ENCODE data around the gene INTS11. TPM values are rescaled to one million over a fixed set of nuclear protein-coding genes. Genes with fewer than 3 reads are reported as not detected.

The INTS11 gene
- total and polyA plus RNA-seq, 2 experiments from 2014 or later = 102 to 161 TPM

DNA sequence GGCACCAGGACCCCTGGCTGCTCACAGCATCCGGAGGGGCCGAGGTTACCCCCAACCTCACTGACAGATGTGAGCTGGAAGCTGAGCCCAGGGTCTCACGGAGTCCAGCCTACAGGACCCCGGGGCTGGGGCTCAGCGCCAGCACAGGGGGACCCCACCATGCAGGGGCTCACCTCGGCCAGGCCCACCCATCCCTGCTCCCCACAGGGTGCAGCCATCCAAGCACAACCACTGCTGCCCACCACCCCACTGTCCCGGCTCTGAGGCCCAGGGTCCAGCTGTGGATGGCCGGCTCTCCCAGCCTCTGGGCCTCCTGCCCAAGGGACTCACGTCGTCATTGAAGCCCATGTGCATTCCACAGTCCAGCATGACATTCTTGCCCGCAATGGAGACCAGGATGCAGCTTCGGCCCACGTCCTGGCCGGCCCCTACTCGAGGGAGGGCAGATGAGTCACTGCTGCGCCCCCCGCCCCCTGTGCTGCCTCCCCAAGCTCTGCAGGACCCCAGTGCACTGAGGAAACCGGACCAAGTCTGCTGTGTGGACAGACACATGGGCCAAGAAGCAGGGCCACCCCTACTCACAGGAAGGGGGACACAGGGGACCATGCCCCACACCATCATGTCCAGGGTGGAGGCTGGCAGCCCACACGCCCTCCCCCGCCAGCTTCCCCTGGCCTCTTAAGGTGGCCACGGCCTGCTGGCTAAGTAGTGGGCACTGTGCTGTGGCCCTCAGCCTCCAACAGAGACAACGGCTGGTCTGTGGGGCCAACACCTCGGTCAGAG, 3.6 kb downstream of the INTS11 start:
- no peak overlapping the region for H3K27ac ChIP-seq (ENCODE audit: low read depth)
- H3K4me2 ChIP-seq = no peak overlapping the region
- peaks cover 23% of the 10 kb centered on the region for H4K20me1 ChIP-seq (replicated peaks; ENCODE audit: insufficient read depth)
- H3K27me3 ChIP-seq (ENCODE audit: insufficient read depth) = no peaks in the 10 kb centered on the region
- Mint-ChIP-seq H3K4me1 (peaks cover 20% of the 10 kb centered on the region), H3K9me3 (no peaks in the 10 kb centered on the region; the same call in 1 of the 3 replicates), H3K27me3 (ENCODE audit: insufficient read depth, low read depth, poor library complexity) (peaks cover 28% of the 10 kb centered on the region), H3K27ac (no peak overlapping the region), H3K4me3 (no peak overlapping the region), H3K36me3 (ENCODE audit: low read depth) (peaks cover 43% of the 10 kb centered on the region)
- peaks cover 80% of the 10 kb centered on the region for H3K79me2 ChIP-seq (replicated peaks; ENCODE audit: insufficient read depth)
- no peak for DNase-seq (ENCODE audit: low spot score)
- H3K36me3 ChIP-seq (ENCODE audit: insufficient read depth) = no peaks in the 10 kb centered on the region
- no peak overlapping the region for H2AFZ ChIP-seq
- no peak for ATAC-seq
- H3F3A ChIP-seq (replicated peaks; ENCODE audit: low read depth) = peaks cover 6% of the 10 kb centered on the region; the same call in 1 of the 2 replicates
- TF ChIP-seq EZH2 (IDR thresholded peaks at IDR 0.05; ENCODE audit: low read depth, unreplicated experiment) (no peak), EZH2phosphoT487 (IDR thresholded peaks at IDR 0.05; ENCODE audit: unreplicated experiment) (no peak), JUNB (IDR thresholded peaks at IDR 0.05; ENCODE audit: unreplicated experiment) (no peak), POLR2AphosphoS5 (IDR thresholded peaks at IDR 0.05; ENCODE audit: low read depth) (no peak), ZNF462 (CRISPR knock-in tag; IDR thresholded peaks at IDR 0.05) (no peak), STAT1 (IDR thresholded peaks at IDR 0.05; ENCODE audit: unreplicated experiment) (no peak)
- TF ChIP-seq, protein P1, sequence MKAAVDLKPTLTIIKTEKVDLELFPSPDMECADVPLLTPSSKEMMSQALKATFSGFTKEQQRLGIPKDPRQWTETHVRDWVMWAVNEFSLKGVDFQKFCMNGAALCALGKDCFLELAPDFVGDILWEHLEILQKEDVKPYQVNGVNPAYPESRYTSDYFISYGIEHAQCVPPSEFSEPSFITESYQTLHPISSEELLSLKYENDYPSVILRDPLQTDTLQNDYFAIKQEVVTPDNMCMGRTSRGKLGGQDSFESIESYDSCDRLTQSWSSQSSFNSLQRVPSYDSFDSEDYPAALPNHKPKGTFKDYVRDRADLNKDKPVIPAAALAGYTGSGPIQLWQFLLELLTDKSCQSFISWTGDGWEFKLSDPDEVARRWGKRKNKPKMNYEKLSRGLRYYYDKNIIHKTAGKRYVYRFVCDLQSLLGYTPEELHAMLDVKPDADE (IDR thresholded peaks at IDR 0.05) = no peak
- peaks cover 3% of the 10 kb centered on the region; the same call in 1 of the 2 replicates for H3K4me1 ChIP-seq (ENCODE audit: insufficient read depth)
- H3K9me2 ChIP-seq (ENCODE audit: insufficient read depth) = no peaks in the 10 kb centered on the region
- no peak overlapping the region for H3K4me3 ChIP-seq

All from GM23338 (cell line).